HL-60 (cell line): Measurements from ENCODE around the gene NUP98.

Source experiments
- DNase-seq, 2 experiments: peaks; one replicate each; pipeline ENCODE4 v3.0.0-alpha.2; 2010 to 2020; ENCODE audit warnings: low read depth in 1 of 2, low spot score in 1 of 2
- H3K27ac ChIP-seq: fragments of 250-450 bp; sonication (Bioruptor Pico); replicated peaks from 2 replicates; pipeline ENCODE4 v1.5.1; 2020; ENCODE audit warnings: mild to moderate bottlenecking, moderate library complexity
- H3K27me3 ChIP-seq: fragments of 250-450 bp; sonication (Bioruptor Pico); 2 replicates; pipeline ENCODE4 v1.5.1; 2021; ENCODE audit warnings: mild to moderate bottlenecking, moderate library complexity; ENCODE audit not compliant: insufficient read depth, poor library complexity, severe bottlenecking
- H3K4me3 ChIP-seq: replicated peaks from 2 replicates; pipeline ENCODE4 v1.5.1; 2011; ENCODE audit warnings: mild to moderate bottlenecking, control low read depth, low read length; ENCODE audit not compliant: insufficient read depth
- GABPA ChIP-seq: IDR thresholded peaks from 2 replicates; pipeline ENCODE4 v1.6.1; 2012; ENCODE audit warnings: low read depth
- POLR2AphosphoS5 ChIP-seq: IDR thresholded peaks from 2 replicates; pipeline ENCODE4 v1.6.1; 2012; ENCODE audit warnings: low read depth
- REST ChIP-seq: IDR thresholded peaks from 2 replicates; pipeline ENCODE4 v1.6.1; 2012; ENCODE audit warnings: low read depth; ENCODE audit not compliant: insufficient replicate concordance
- SPI1 ChIP-seq: IDR thresholded peaks from 2 replicates; pipeline ENCODE4 v1.6.1; 2012; ENCODE audit warnings: low read depth, mild to moderate bottlenecking, borderline replicate concordance
- TF ChIP-seq, protein P1 (sequence below): IDR thresholded peaks from one replicate; pipeline ENCODE4 v1.5.1; 2011; ENCODE audit warnings: low read length, control low read depth, inconsistent platforms; ENCODE audit not compliant: insufficient read depth

Gene NUP98

GRCh38 chr11:3738241-3738640 lies 59.1 kb downstream of the NUP98 start:
- TF ChIP-seq SPI1, result no peak
- no peak for TF ChIP-seq GABPA
- TF ChIP-seq, protein P1, sequence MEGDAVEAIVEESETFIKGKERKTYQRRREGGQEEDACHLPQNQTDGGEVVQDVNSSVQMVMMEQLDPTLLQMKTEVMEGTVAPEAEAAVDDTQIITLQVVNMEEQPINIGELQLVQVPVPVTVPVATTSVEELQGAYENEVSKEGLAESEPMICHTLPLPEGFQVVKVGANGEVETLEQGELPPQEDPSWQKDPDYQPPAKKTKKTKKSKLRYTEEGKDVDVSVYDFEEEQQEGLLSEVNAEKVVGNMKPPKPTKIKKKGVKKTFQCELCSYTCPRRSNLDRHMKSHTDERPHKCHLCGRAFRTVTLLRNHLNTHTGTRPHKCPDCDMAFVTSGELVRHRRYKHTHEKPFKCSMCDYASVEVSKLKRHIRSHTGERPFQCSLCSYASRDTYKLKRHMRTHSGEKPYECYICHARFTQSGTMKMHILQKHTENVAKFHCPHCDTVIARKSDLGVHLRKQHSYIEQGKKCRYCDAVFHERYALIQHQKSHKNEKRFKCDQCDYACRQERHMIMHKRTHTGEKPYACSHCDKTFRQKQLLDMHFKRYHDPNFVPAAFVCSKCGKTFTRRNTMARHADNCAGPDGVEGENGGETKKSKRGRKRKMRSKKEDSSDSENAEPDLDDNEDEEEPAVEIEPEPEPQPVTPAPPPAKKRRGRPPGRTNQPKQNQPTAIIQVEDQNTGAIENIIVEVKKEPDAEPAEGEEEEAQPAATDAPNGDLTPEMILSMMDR, result no peak
- no peak for TF ChIP-seq REST

GRCh38 chr11:3737386-3737933 lies 59.9 kb downstream of the NUP98 start:
- DNase-seq, result no peak
- no peak overlapping the region for H3K27ac ChIP-seq
- TF ChIP-seq, protein P1, result no peak
- no peak for TF ChIP-seq GABPA
- TF ChIP-seq SPI1, result no peak
- TF ChIP-seq REST, result no peak
- H3K4me3 ChIP-seq, result no peak overlapping the region
- no peaks in the 10 kb centered on the region for H3K27me3 ChIP-seq

More at GRCh38 chr11:3738241-3738640, 59.1 kb downstream of the NUP98 start:
- DNase-seq, result no peak
- Histone ChIP-seq H3K27me3 (no peaks in the 10 kb centered on the region), H3K27ac (no peak overlapping the region), H3K4me3 (no peak overlapping the region)

DNA sequence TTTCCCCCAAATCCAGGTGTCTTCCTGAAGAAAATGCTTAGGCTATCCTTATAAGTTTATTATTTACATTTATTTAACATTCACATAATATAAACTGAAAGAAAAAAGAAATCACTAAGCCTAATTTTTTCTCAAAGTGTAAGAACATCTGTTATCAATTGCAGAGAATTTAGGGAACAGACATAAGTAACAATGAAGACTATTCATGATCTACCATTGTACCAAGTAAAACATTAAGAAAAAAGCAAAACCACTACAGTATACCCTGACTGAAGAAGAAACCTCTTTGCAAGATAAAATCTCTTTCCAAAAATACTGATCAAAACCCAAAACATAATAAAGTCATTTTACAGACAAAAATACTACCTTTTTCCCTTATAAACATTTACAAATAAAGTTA lies 60.5 kb downstream of the NUP98 start:
- DNase-seq, result no peak
- TF ChIP-seq REST (no peak), GABPA (no peak), POLR2AphosphoS5 (no peak), SPI1 (no peak)
- TF ChIP-seq, protein P1, result no peak
- no peaks in the 10 kb centered on the region for H3K27me3 ChIP-seq
- no peak overlapping the region for H3K27ac ChIP-seq
- no peak overlapping the region for H3K4me3 ChIP-seq
